Cardiac muscle cell (in vitro differentiated cells and primary cell): ENCODE results near the gene GPR32. TPM values are rescaled to one million over a fixed set of nuclear protein-coding genes. Genes with fewer than 3 reads are reported as not detected.
"Not testable (repeated sequence)": the region's sequence is repeated elsewhere in the genome, so short reads cannot be mapped to it uniquely, and the experiment has no call there.

Source experiments
- DNase-seq, 2 donors: peaks; one replicate each; pipeline versions ENCODE4 v3.0.0 to v3.0.0-alpha.2; 2010 to 2017; ENCODE audit warnings: low read depth in 1 of 2, low spot score in 1 of 2
- H3K27ac ChIP-seq: fragments of 200-600 bp; sonication (generic); 2 replicates; pipeline ENCODE4 v1.5.1; 2016
- H3K27me3 ChIP-seq: fragments of 200-600 bp; sonication (generic); 2 replicates; pipeline ENCODE4 v1.6.0; 2016; ENCODE audit warnings: control low read depth
- H3K36me3 ChIP-seq: fragments of 200-600 bp; sonication (generic); 2 replicates; pipeline ENCODE4 v1.5.1; 2016; ENCODE audit warnings: control low read depth
- H3K4me1 ChIP-seq: fragments of 200-600 bp; sonication (generic); 2 replicates; pipeline ENCODE4 v1.8.1; 2017; ENCODE audit warnings: low read depth, mild to moderate bottlenecking, mixed run types
- H3K4me3 ChIP-seq: fragments of 200-600 bp; sonication (generic); 2 replicates; pipeline ENCODE4 v1.5.1; 2016; ENCODE audit warnings: mild to moderate bottlenecking
- H3K9me3 ChIP-seq: fragments of 200-600 bp; sonication (generic); 2 replicates; pipeline ENCODE4 v1.5.1; 2017; ENCODE audit warnings: low read depth, mild to moderate bottlenecking, control low read depth
- polyA plus RNA-seq: library from polyadenylated mRNA; unstranded; fragments of >200 nt; fragmentation: Nextera tagmentation; extraction: Ambion mirVana; gene quantifications from 2 replicates; pipeline ENCODE4 v1.2.1, GENCODE V29; 2016
- total RNA-seq: library from RNA; depleted of rRNA; stranded (reverse); fragments of >200 nt; gene quantifications from 2 replicates; pipeline ENCODE4 v1.2.3, GENCODE V29; 2016
- TF ChIP-seq, protein P1 (sequence below): IDR thresholded peaks from 2 replicates; pipeline ENCODE4 v1.5.1; 2012; ENCODE audit warnings: low read depth, mild to moderate bottlenecking, low read length

GPR32 gene
- total and polyA plus RNA-seq, 2 experiments from 2014 or later: not detected

DNA sequence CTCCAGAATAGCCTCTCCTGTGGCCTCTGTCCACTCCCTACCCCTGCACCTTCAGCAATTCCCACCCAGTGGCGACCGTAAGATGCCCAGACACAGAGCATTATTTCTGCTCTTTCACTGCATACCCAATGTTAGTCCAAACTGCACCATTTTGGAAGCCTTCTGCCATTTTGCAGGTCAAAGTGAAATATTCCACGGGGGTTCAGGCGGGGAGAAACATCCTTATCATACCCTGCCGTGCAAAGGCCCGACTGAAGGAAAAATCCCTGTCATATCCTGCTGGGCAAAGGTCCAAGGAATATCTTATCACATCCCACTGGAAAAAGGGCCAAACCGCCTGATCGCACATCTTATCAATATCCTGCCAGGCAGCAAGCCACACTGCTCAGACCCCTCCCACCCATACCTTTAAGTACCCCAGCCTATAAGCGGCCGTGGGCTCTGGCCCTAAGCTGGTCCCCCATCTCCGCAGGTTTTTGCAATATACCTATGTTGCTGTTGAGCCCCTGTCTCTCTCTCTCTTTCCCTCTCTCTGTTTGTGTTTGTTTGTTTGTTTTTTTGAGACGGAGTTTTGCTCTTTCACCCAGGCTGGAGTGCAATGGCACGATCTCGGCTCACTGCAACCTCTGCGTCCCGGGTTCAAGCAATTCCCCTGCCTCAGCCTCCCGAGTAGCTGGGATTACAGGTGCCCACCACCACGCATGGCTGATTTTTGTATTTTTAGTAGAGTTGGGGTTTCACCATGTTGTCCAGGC lies 28.9 kb upstream of the GPR32 start:
- H3K27me3 ChIP-seq: no peaks in the 10 kb centered on the region
- no peaks in the 10 kb centered on the region for H3K36me3 ChIP-seq
- no peak overlapping the region for H3K4me3 ChIP-seq
- no peaks in the 10 kb centered on the region for H3K9me3 ChIP-seq
- no peaks in the 10 kb centered on the region for H3K4me1 ChIP-seq
- TF ChIP-seq, protein P1, sequence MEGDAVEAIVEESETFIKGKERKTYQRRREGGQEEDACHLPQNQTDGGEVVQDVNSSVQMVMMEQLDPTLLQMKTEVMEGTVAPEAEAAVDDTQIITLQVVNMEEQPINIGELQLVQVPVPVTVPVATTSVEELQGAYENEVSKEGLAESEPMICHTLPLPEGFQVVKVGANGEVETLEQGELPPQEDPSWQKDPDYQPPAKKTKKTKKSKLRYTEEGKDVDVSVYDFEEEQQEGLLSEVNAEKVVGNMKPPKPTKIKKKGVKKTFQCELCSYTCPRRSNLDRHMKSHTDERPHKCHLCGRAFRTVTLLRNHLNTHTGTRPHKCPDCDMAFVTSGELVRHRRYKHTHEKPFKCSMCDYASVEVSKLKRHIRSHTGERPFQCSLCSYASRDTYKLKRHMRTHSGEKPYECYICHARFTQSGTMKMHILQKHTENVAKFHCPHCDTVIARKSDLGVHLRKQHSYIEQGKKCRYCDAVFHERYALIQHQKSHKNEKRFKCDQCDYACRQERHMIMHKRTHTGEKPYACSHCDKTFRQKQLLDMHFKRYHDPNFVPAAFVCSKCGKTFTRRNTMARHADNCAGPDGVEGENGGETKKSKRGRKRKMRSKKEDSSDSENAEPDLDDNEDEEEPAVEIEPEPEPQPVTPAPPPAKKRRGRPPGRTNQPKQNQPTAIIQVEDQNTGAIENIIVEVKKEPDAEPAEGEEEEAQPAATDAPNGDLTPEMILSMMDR: no peak
- DNase-seq: peak in 1 of 2 donors; percentile 22
- H3K27ac ChIP-seq: no peak overlapping the region

DNA sequence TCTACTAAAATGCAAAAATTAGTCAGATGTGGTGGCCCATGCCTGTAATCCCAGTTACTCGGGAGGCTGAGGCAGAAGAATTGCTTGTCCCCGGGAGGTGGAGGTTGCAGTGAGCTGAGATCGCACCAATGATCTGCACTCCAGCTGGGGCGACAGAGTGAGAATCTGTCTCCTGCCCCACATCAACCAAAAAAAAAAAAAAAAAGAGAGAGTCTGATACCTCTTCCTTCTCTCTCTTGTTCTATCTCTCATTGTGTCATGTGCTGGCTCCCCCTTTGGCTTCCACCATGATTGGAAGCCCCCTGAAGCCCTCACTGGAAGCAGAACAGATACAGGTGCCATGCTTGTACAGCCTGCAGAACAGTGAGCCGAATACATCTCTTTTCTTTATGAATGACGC lies 26.7 kb upstream of the GPR32 start:
- TF ChIP-seq, protein P1: no peak
- H3K27ac ChIP-seq: no peak overlapping the region
- no peaks in the 10 kb centered on the region for H3K27me3 ChIP-seq
- no peaks in the 10 kb centered on the region for H3K36me3 ChIP-seq
- H3K9me3 ChIP-seq: no peaks in the 10 kb centered on the region
- H3K4me1 ChIP-seq: no peaks in the 10 kb centered on the region
- H3K4me3 ChIP-seq: no peak overlapping the region
- no peak for DNase-seq

DNA sequence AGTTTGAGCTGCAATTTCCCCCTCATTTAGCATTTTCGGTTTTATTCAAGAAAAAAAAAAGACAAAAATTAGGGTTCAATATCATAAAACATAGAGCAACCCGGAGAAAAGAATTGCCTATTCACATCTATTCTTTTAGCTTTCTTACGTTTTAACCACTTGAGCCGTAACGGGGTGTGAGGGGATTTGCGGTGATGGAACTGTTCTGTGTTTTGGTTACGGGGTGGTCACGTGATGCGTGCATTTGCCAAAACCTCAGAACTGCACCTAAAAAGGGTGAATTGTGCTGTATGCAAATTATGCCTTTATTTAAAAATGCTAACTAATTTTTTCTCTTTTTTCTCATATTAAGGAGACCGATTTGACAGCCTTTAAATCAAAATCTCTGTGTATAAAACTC lies 25.0 kb upstream of the GPR32 start:
- no peaks in the 10 kb centered on the region for H3K9me3 ChIP-seq
- no peaks in the 10 kb centered on the region for H3K4me1 ChIP-seq
- TF ChIP-seq, protein P1: no peak
- DNase-seq: no peak
- no peaks in the 10 kb centered on the region for H3K27me3 ChIP-seq
- H3K36me3 ChIP-seq: no peaks in the 10 kb centered on the region
- H3K27ac ChIP-seq: no peak overlapping the region
- no peak overlapping the region for H3K4me3 ChIP-seq

DNA sequence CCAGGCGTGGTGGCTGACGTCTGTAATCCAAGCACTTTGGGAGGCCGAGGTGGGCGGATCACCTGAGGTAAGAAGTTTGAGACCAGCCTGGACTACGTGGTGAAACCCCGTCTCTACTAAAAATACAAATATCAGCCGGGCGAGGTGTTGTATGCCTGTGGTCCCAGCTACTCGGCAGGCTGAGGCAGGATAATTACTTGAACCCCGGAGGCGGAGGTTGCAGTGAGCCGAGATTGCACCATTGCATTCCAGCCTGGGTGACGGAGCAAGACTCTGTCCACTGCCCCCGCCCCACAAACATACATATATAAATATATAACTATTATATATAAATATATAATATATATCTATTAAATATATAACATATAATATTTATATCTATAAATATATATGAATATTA lies 23.1 kb upstream of the GPR32 start:
- H3K9me3 ChIP-seq, H3K27ac ChIP-seq, H3K4me3 ChIP-seq, H3K27me3 ChIP-seq, DNase-seq, H3K4me1 ChIP-seq, H3K36me3 ChIP-seq: not testable (repeated sequence)

DNA sequence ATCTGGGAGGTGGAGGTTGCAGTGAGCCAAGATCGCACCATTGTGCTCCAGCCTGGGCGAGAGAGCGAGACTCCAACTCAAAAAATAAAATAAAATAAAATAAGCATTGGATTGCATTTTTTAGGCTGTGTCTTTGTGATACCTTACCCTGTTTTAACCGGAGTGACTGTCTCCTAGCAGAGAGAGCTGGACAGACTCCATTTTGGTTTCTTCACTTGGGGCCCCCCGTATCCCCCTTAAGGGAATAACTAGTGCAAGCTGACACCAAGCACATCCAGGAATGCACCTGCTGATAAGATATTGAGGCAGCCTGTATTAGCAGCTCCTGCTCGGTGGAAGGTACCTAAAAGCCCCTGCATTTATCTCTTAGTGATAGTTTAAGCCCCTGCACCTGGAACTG lies 20.8 kb upstream of the GPR32 start:
- TF ChIP-seq, protein P1: no peak
- Histone ChIP-seq H3K4me3 (no peak overlapping the region), H3K36me3 (no peaks in the 10 kb centered on the region), H3K27ac (no peak overlapping the region), H3K9me3 (no peaks in the 10 kb centered on the region), H3K4me1 (no peaks in the 10 kb centered on the region), H3K27me3 (no peaks in the 10 kb centered on the region)
- DNase-seq: no peak

DNA sequence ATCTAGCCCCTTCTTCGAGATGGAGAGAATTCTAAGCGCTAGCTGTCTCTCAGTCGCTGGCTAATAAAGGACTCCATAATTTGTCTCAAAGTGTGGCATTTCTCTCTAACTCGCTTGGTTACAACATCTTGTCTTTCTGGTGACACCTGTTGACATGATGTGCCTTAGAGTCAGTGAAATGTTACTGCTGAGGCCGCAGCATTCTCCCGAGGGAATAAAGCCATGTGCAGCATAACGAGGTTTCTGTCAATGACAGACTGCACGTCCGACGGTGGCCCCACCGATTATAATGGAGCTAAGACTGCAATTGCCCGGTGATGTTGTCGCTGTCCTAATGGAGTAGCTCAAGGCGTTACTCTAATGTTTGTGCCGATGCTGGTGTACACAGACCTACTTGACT lies 20.3 kb upstream of the GPR32 start:
- H3K36me3 ChIP-seq: no peaks in the 10 kb centered on the region
- DNase-seq: no peak
- no peak overlapping the region for H3K27ac ChIP-seq
- H3K27me3 ChIP-seq: no peaks in the 10 kb centered on the region
- no peaks in the 10 kb centered on the region for H3K9me3 ChIP-seq
- H3K4me1 ChIP-seq: no peaks in the 10 kb centered on the region
- TF ChIP-seq, protein P1: no peak
- H3K4me3 ChIP-seq: no peak overlapping the region
